DND-41 (cell line): ENCODE results near the gene GABRG3.

Experiments used
- EZH2 ChIP-seq: IDR thresholded peaks from 3 replicates; pipeline ENCODE4 v1.6.1; 2012; ENCODE audit warnings: borderline replicate concordance, low read depth, mild to moderate bottlenecking, moderate library complexity, low read length, inconsistent platforms; ENCODE audit not compliant: severe bottlenecking
- TF ChIP-seq, protein P1 (sequence below): IDR thresholded peaks from 2 replicates; pipeline ENCODE4 v1.5.1; 2012; ENCODE audit warnings: borderline replicate concordance, low read length, moderate library complexity, mild to moderate bottlenecking; ENCODE audit not compliant: poor library complexity, severe bottlenecking; ENCODE audit errors: extremely low read depth

DNA sequence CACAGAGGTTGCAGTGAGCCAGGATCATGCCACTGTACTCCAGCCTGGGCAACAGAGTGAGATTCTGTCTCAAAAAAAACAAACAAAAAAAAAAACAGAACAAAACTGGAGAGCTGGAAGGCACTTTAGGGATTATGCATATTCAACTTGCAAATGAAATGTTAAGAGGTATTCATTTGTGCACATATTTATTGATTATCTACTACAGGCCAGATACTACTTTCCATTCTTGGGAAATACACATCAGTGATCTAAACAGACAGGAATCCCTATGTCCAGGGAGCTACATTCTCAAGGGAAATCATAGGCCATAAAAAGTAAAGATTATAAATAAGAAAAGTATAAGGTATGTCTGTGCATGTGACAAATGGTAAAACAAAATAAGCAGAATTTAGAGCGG is 322.6 kb downstream of the GABRG3 start:
- TF ChIP-seq, protein P1, sequence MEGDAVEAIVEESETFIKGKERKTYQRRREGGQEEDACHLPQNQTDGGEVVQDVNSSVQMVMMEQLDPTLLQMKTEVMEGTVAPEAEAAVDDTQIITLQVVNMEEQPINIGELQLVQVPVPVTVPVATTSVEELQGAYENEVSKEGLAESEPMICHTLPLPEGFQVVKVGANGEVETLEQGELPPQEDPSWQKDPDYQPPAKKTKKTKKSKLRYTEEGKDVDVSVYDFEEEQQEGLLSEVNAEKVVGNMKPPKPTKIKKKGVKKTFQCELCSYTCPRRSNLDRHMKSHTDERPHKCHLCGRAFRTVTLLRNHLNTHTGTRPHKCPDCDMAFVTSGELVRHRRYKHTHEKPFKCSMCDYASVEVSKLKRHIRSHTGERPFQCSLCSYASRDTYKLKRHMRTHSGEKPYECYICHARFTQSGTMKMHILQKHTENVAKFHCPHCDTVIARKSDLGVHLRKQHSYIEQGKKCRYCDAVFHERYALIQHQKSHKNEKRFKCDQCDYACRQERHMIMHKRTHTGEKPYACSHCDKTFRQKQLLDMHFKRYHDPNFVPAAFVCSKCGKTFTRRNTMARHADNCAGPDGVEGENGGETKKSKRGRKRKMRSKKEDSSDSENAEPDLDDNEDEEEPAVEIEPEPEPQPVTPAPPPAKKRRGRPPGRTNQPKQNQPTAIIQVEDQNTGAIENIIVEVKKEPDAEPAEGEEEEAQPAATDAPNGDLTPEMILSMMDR: no peak
- no peak for TF ChIP-seq EZH2
